Fibroblast of gingiva (primary cell): Measurements from ENCODE around the gene CLK4.

Experiments
- DNase-seq: peaks from one replicate; pipeline ENCODE4 v3.0.0-alpha.2; 2011; ENCODE audit warnings: low read depth

Gene CLK4

GRCh38 chr5:178626484-178627258 lies at the start of gene CLK4:
CLK4 (minus strand) TSS chr5:178627050; CDS start chr5:178623416, 3,634 bp downstream.
- DNase-seq, result peak; percentile 94

DNA sequence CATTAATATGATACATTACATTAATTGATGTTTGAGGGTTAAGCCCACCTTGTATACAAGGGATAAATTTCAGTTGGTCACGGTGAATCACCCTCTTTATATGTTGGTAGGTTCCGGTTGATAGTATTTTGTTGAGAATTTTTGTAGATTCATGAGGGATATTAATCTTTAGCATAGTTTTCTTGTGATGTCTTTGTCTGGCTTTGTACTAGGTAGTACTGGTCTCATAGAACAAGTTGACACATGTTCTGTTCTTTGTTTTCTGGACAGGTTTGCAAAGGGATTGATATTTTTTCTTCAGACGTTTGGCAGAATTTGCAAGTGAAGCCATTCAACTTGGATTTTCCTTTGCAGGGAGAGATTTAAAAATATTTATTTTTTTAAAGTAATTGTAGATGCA lies 49.1 kb upstream of the CLK4 start:
- DNase-seq, result no peak

GRCh38 chr5:178674334-178674733 lies 47.5 kb upstream of the CLK4 start:
- no peak for DNase-seq

- no peak for DNase-seq
These were observed 47.0 kb upstream of the CLK4 start for GRCh38 chr5:178673801-178674295.

DNA sequence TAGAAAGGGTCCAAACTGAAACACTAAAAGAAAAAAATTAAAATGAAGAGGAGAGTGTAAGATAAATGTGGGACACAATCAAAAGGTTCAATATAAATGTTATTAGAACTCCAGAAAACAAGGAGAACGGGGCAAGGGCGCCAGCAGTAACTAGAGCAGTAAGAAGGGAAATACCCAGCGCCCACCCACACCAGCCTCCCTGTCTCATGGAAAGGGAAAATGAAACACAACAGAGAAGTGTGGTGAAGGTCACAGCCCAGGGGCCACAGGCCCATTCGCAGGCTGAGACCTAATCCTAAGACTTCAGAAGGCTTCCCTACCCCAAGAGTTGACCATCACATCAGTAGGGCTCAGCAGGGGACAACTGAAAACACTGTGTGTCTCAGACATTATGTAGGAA lies 45.8 kb upstream of the CLK4 start:
- no peak for DNase-seq

DNA sequence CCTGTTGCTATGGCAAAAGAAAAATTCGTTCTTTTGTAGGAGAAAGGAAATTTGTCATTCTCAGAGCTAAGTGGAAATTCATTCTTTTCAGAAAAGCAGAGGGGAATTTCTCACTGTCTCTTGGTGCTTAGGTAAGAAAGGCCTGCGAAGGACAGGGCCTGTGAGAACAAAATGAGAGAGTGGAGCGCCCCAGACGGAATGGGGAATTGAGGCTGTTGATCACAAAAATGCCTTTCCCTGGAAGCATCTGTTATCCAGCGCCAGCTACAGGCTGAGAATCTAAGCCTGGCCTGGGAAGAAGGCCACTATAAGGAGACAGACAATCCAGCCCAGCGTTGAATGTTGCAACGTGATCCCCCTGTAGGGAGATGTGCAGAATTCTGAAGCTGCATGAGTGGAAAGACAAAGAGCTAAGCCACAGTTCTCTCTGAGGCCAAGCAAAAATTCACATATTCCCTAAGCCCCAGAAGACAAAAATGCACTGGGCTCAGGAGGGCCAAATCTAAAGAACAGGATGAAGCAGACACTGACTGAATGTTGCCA lies 44.8 kb upstream of the CLK4 start:
- no peak for DNase-seq

GRCh38 chr5:178670351-178670885 lies 43.6 kb upstream of the CLK4 start:
- no peak for DNase-seq

- DNase-seq, result no peak
These were observed 41.7 kb upstream of the CLK4 start for GRCh38 chr5:178668579-178668978.

GRCh38 chr5:178667688-178668087 lies 40.8 kb upstream of the CLK4 start:
- DNase-seq, result no peak

DNA sequence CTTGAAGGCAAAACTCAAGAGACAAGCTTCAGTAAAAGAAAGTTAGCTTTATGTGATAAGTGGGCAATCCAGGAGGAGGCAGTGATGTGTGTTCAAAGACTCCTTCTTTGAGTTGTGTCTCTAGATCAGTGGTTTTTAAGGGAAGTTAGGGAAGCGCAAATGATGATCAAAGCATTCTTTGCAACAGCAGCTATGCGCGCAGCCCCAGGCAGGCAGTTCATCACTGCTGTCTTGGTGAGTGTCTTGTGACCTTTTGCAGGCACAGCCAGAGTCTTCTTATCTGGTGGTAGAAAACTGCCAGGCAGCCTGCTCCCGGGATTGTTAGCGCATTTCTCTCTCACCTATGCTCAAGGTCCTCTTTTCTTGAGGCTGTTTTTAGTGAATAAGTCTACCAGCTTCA lies 40.3 kb upstream of the CLK4 start:
- DNase-seq, result no peak

DNA sequence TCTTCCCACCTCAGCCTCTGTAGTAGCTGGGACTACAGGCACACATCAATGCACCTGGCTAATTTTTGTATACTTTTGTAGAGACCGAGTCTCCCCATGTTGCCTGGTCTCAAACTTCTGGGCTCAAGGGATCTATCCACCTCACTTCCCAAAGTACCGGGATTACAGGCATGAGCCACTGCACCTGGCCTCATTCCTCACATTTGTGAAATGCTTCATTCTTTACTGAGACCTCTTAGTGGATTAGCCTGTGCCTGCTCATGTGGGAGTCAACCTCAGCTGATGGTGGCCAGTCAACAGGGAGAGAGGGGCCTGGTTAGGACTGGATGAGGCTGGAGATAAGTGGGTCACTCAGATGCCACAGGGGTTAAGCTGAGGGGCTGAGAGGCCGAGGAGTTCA lies 37.3 kb upstream of the CLK4 start:
- no peak for DNase-seq

DNA sequence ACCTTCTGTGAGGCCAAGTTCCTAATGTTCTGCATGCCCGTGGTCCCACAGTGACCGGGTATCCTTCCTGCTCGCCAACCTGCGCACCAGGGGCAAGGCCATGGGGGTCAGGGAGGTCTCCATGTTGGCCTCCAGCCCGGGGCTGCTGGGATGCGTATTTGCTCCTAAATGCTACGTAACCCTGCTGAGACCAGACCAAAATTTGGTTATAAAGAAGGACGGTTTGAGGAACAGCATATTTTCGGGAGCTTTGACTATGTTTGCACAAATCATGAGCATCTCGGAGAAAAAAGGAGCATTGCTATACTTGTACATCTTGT lies 35.7 kb upstream of the CLK4 start:
- DNase-seq, result no peak

GRCh38 chr5:178661836-178662540 lies 35.1 kb upstream of the CLK4 start:
- DNase-seq, result no peak

- peak; percentile 72 for DNase-seq
These were observed 24.4 kb upstream of the CLK4 start for GRCh38 chr5:178651046-178651810.

DNA sequence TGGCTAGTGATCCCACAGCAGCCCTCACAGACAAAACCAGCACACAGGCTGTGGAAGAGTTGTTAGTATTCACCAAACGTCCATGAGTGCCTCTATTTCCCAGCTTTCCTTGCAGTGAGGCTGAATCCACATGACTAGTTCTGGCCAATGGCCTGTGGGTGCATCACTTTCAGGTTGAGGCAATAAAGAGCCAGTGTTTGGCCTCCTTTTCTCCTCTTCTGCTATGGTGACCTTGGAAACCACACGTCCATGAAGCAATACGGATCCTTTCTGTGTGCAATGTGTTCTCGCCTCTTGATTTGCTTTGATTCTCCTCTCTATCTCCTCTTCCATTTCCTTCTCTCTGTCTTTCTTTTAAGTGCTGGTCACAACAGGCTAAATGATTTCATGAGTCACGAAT lies 23.4 kb upstream of the CLK4 start:
- DNase-seq, result no peak

DNA sequence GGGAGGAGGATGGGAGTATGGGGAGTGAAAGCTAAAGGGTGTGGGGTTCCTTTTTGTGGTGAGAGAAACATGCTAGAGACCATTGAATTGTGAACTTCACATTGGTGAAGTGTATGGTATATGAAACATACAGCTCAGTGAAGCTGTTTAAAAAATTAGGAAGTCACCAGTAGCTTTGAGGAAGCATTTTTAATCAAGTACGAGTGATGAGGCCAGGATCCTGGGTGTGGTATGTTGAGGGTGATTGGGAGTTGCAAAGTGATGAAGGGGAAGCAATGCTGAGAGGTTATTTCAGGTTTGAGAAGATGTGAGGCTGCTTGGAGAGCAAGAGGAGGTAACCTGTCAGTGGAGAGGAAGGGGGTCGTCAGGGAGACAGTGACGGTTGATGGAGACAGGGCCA lies 22.7 kb upstream of the CLK4 start:
- no peak for DNase-seq

DNA sequence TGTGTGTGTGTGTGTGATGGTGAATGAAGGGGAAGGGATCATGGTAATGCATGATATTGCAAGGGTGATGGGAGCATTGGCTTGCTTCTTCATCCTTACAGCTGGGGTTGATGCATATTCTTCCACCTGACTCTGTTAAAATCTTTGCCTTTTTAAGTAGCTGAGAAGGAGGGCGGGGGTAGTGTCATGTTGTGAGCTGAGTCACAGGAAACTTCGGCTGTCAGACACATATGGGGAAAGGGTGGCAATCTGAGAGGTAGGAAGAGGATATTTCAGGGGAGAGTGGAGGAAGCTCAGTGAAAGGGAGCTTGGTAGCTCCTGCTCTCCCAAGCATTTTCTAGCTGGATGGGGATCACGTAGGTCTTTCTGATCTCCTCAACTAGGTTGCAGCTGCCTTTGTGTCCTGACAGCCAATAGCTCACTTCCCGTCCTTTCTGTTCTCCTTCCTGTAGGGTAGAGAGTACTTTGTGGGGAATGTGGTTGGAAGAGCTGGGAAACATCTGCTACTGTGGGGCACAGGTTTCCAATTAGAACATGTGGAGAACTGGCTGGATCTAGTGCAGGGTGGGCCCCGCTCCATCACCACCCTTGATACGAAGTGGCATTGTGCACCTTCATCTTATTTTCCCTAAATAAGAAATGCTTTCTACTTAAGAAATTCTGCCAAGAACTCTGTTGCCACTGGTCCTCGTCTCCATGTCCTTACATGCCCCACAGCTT lies 18.1 kb upstream of the CLK4 start:
- DNase-seq, result no peak

- DNase-seq, result peak; percentile 85
These were observed 15.6 kb upstream of the CLK4 start for GRCh38 chr5:178642351-178642909.

GRCh38 chr5:178641711-178642110 lies 14.9 kb upstream of the CLK4 start:
- no peak for DNase-seq

DNA sequence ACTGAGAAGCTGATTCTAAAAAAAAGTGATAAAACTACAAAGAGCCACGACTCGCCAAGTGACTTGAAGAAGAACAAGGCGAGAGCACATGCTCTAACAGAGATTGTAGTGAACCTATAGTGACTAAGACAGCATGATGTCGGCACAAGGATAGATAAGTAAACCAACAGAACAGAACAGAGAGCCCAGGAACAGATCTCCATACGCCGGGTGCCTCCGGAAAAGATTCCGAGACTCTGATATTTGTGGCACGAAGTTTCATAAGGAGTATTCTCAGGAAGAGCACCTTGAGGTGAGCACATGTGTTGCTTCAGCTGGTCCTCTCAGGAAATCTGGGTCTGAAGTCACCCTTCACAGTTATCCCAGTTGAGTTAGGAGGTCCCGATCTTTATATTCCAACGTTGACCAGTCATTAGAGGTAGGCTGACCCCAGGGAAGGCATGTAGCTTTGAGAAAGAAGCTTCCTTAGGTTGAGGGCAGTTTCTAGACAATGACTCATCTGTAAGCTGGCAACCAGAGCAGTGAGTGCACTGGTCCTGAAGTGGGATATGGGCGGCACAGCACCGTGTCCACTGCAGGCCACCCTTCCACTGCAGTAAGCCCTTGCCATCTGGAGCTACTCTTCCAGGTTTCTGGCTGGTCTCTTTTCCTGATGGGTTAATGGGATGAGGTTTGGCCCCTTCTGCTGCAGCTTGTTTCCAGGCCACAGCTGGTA lies 13.6 kb upstream of the CLK4 start:
- DNase-seq, result no peak
